ENCODE data around the gene PRDM5.

DNA sequence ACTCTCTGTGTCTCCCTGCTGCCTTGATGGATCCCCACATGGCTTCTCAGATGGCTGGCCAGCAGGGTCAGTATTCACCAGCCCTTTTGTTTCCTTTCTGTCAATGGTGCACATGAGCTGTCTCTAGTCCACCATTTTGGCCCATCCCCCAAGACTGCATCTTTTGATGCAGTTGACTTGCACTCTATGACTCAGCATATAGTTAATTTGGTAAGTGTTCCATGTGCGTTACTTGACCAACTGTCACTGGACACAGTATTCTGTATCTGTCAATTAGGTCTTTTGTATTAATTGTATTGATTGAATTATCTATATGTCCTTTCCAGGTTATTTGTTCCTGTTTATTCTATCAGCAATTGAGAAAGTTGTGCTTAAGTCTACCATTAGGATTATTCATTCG, 29.2 kb downstream of the PRDM5 start:
- TF ChIP-seq CTCF (optimal IDR thresholded peaks at IDR 0.05 in 1 of 3, IDR thresholded peaks at IDR 0.05 in 1 of 3, conservative IDR thresholded peaks at IDR 0.05 in 1 of 3; ENCODE audit: extremely low read depth in 1 of 3, insufficient read depth in 2 of 3, low read length in 3 of 3) (no peak), EZH2 (IDR thresholded peaks at IDR 0.05; ENCODE audit: low read length) (no peak)

Measured in keratinocyte (primary cell).